Tibial artery (tissue), 4 donors: Measurements from ENCODE around the gene PDCD5.

Experiments used
- DNase-seq, 2 donors: peaks; one replicate each; pipeline ENCODE4 v3.0.0-alpha.2; 2019
- H3K27ac ChIP-seq, 2 donors: fragments of 200-600 bp; sonication (generic) in 1 of 2; 1 replicate in 1 of 2; 2 replicates in 1 of 2; pipeline ENCODE4 v1.5.1; 2018 to 2019; ENCODE audit warnings: mild to moderate bottlenecking in 1 of 2
- H3K27me3 ChIP-seq, 2 donors: fragments of 200-600 bp; sonication (generic) in 1 of 2; one replicate each; pipeline versions ENCODE4 v1.5.1 to v1.6.0; 2016 to 2019
- H3K36me3 ChIP-seq, 3 donors: fragments of 200-600 bp; sonication (generic) in 2 of 3; one replicate each; pipeline ENCODE4 v1.5.1; 2016 to 2019; ENCODE audit warnings: mild to moderate bottlenecking in 2 of 3
- H3K4me1 ChIP-seq, 4 donors: fragments of 200-600 bp; sonication (generic) in 2 of 4; 1 replicate in 3 of 4; 2 replicates in 1 of 4; pipeline ENCODE4 v1.5.1; 2016 to 2019
- H3K4me3 ChIP-seq, 2 donors: fragments of 200-600 bp; sonication (generic) in 1 of 2; 1 replicate in 1 of 2; 2 replicates in 1 of 2; pipeline ENCODE4 v1.5.1; 2018 to 2019; ENCODE audit warnings: mild to moderate bottlenecking in 2 of 2
- H3K9me3 ChIP-seq, 3 donors: fragments of 200-600 bp; sonication (generic) in 1 of 3; one replicate each; pipeline ENCODE4 v1.5.1; 2016 to 2019
- intact Hi-C: fragments of 100-400 bp; cut with DNase I; formaldehyde crosslinking; loops from one replicate; pipeline ENCODE4 v1.15.0; 2023; ENCODE audit warnings: low total_unique reads
- TF ChIP-seq, protein P1 (sequence below), 2 experiments: fragments of 200-600 bp in 1 of 2; fragments of 450-650 bp in 1 of 2; IDR thresholded peaks; one replicate each; pipeline ENCODE4 v1.5.1; 2017 to 2019; ENCODE audit warnings: antibody characterized with exemption in 2 of 2, mild to moderate bottlenecking in 1 of 2, moderate library complexity in 1 of 2

Gene PDCD5

DNA sequence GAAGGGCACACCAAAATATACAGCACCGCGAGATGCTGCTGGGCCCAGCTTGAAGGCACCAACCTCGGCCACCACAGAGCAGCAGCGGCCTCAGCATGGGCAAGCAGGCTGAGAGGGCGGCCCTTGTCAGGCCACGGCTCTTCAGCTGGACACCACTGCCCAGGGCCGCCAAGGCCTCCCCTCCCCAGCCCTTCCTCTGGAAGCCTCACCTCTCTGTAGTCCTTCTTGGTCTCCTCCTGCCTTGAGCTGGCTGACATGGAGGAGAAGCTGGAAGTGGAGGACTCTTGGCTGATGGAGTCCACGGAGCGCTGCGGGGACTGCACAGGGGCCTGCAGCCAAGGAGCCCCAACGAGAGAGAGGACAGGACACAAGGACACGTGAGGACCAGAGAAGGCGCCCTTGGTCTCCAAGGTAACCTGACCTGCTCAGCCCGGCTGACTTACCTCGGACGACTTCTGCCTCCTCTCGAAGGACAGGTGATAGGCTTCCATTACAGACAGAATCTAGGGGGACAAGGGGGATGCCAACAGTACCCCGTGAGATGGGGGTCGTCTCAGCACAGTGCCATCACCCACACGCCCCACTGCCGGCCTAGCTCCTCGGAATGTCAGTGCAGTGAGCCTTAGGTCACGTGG, 38.2 kb downstream of the PDCD5 start:
- intact Hi-C loops = no loop called here

DNA sequence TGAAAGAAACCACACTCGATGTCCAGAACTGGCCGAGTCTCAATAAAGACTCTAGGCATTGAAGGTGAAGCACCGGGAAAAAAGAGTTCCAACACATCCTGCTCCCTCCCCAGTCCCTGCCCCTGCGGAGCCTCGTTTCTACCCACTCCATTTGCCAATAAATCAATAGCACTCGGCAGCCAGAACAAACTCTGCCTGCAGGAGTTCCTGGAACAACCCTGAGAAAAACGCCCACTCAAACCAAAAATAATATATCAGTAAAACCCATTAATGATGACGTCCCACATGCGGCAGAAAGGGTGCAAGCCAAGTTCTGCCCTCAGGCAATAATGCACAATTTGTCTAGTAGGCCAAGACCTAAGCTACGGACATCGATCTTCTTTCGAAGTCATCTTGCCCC, 41.0 kb downstream of the PDCD5 start:
- Histone ChIP-seq H3K27ac (no peak overlapping the region), H3K4me3 (no peak overlapping the region), H3K36me3 (peaks cover 82 to 100% (median 83%) of the 10 kb centered on the region in 3 donors), H3K9me3 (no peaks in the 10 kb centered on the region), H3K4me1 (no peaks in the 10 kb centered on the region), H3K27me3 (no peaks in the 10 kb centered on the region)
- DNase-seq = no peak
- intact Hi-C loops = no loop called here
- TF ChIP-seq, protein P1, sequence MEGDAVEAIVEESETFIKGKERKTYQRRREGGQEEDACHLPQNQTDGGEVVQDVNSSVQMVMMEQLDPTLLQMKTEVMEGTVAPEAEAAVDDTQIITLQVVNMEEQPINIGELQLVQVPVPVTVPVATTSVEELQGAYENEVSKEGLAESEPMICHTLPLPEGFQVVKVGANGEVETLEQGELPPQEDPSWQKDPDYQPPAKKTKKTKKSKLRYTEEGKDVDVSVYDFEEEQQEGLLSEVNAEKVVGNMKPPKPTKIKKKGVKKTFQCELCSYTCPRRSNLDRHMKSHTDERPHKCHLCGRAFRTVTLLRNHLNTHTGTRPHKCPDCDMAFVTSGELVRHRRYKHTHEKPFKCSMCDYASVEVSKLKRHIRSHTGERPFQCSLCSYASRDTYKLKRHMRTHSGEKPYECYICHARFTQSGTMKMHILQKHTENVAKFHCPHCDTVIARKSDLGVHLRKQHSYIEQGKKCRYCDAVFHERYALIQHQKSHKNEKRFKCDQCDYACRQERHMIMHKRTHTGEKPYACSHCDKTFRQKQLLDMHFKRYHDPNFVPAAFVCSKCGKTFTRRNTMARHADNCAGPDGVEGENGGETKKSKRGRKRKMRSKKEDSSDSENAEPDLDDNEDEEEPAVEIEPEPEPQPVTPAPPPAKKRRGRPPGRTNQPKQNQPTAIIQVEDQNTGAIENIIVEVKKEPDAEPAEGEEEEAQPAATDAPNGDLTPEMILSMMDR (IDR thresholded peaks at IDR 0.05) = no peak

More for the DNA sequence above, 38.2 kb downstream of the PDCD5 start:
- TF ChIP-seq, protein P1 (IDR thresholded peaks at IDR 0.05) = no peak
- H3K9me3 ChIP-seq = no peaks in the 10 kb centered on the region
- no peak overlapping the region for H3K4me3 ChIP-seq
- DNase-seq = no peak
- H3K27me3 ChIP-seq = no peaks in the 10 kb centered on the region
- no peaks in the 10 kb centered on the region for H3K4me1 ChIP-seq
- no peak overlapping the region for H3K27ac ChIP-seq
- H3K36me3 ChIP-seq = peaks cover 82 to 100% (median 94%) of the 10 kb centered on the region in 3 donors

DNA sequence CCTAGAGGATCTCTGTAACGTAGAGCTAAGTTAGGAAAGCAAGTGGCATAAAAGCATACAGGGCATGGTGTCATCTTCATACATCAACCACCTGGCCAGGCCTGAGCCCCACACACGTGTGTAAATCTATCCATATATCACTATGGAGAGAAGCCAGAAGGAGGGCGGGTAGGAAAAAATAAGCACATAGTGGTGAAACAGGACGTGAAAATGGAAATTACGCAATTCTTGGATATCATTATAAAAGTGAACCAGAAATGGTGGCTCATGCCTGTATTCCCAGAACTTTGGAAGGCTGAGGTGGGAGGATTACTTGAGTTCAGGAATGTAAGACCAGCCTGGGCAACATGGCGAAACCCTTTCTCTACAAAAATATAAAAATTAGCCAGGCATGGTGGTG, 43.4 kb downstream of the PDCD5 start:
- Histone ChIP-seq H3K36me3 (peaks cover 79 to 100% (median 80%) of the 10 kb centered on the region in 3 donors), H3K27ac (no peak overlapping the region), H3K27me3 (no peaks in the 10 kb centered on the region), H3K4me1 (no peaks in the 10 kb centered on the region), H3K4me3 (no peak overlapping the region), H3K9me3 (no peaks in the 10 kb centered on the region)
- intact Hi-C loops = no loop called here
- TF ChIP-seq, protein P1 (IDR thresholded peaks at IDR 0.05) = no peak
- no peak for DNase-seq

DNA sequence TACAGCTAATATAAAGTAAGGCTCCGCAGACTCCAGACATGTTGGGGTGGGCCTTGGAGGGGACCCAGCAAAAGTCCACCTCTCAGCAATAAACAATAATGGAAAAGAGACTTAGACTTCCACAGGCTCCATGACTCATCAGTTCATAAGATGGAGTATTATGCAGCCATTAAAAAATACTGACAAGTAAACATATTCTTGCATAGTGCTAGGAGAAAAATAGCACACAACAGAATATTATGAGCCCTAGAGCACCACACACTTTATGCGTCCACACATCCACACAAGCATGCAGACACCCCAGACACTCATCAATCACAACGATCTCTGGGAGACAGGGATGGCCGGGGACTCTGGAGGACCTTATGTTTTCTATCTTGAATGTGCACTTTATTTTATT, 46.0 kb downstream of the PDCD5 start:
- Histone ChIP-seq H3K4me1 (no peaks in the 10 kb centered on the region), H3K36me3 (peaks cover 79 to 100% (median 85%) of the 10 kb centered on the region in 3 donors), H3K4me3 (no peak overlapping the region), H3K27me3 (no peaks in the 10 kb centered on the region), H3K27ac (no peak overlapping the region), H3K9me3 (no peaks in the 10 kb centered on the region)
- intact Hi-C loops = no loop called here
- no peak for DNase-seq
- TF ChIP-seq, protein P1 (IDR thresholded peaks at IDR 0.05) = no peak

DNA sequence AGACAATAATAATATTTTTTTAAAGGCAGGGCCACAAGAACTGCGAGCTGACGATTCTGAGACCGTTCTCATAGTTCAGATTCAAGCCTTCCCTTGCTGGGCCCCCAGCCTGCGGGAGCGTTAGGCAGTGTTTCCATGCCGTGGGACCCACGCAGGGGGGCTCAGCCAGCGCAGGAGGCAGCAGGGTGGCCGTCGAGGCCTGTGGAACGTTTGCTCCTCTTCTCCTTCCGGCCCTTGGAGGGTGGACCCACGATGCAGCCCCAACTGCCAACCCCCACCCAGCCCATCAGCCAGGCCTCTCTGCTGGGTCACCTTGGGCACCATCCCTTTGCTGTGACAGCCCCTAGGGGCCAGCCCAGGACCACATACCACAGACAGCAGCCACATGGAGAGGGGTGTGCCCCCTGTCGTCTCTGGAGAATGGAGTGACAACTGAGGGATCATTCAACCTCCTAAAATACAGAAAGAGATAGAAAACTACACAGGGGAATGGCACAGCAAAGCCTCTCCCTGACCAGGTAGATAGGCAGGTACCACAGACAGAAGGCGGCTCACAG, 46.8 kb downstream of the PDCD5 start:
- TF ChIP-seq, protein P1 (IDR thresholded peaks at IDR 0.05) = no peak
- Histone ChIP-seq H3K4me1 (no peaks in the 10 kb centered on the region), H3K4me3 (no peak overlapping the region), H3K9me3 (no peaks in the 10 kb centered on the region), H3K27ac (no peak overlapping the region), H3K27me3 (no peaks in the 10 kb centered on the region), H3K36me3 (peaks cover 76 to 100% (median 78%) of the 10 kb centered on the region in 3 donors)
- no peak for DNase-seq
- intact Hi-C loops = no loop called here
